HCT116 (cell line): ENCODE data around the gene ZNF226.

ENCODE experiments used
- CEBPB ChIP-seq: IDR thresholded peaks from 2 replicates; pipeline ENCODE4 v1.6.1; 2012; ENCODE audit warnings: low read depth
- EZH2 ChIP-seq: fragments of 200-600 bp; sonication (generic); IDR thresholded peaks from 2 replicates; pipeline ENCODE4 v1.6.1; 2017; ENCODE audit warnings: antibody characterized with exemption, mixed run types
- EZH2phosphoT487 ChIP-seq: fragments of 200-600 bp; IDR thresholded peaks from 2 replicates; pipeline ENCODE4 v1.6.1; 2018; ENCODE audit warnings: antibody characterized with exemption, borderline replicate concordance
- POLR2A ChIP-seq: IDR thresholded peaks from 2 replicates; pipeline ENCODE4 v1.7.0; 2011; ENCODE audit warnings: borderline replicate concordance; ENCODE audit not compliant: insufficient read depth, insufficient read length; ENCODE audit errors: extremely low read depth
- RAD21 ChIP-seq: IDR thresholded peaks from 2 replicates; pipeline ENCODE4 v1.6.1; 2012; ENCODE audit warnings: low read depth, mild to moderate bottlenecking
- SRF ChIP-seq: IDR thresholded peaks from 2 replicates; pipeline ENCODE4 v1.6.1; 2012; ENCODE audit warnings: low read depth
- ZFX ChIP-seq: fragments of 450-650 bp; IDR thresholded peaks from 2 replicates; pipeline ENCODE4 v1.6.1; 2017
- ZNF274 ChIP-seq: fragments of 200-500 bp; sonication (Bioruptor generic); IDR thresholded peaks from 2 replicates; pipeline ENCODE4 v1.6.1; 2014; ENCODE audit warnings: mild to moderate bottlenecking, low read depth, low read length, inconsistent platforms
- TF ChIP-seq, protein P1 (sequence below), 3 experiments: fragments of 200-600 bp in 1 of 3; sonication (generic) in 1 of 3; IDR thresholded peaks in 2 of 3; conservative IDR thresholded peaks in 1 of 3; 2 replicates each; pipeline ENCODE4 v1.5.1; 2012 to 2017; ENCODE audit warnings: low read depth in 2 of 3, low read length in 2 of 3, antibody characterized with exemption in 1 of 3, borderline replicate concordance in 1 of 3, control low read depth in 1 of 3, mild to moderate bottlenecking in 1 of 3, mixed read lengths in 1 of 3, mixed run types in 1 of 3, moderate library complexity in 1 of 3; ENCODE audit not compliant: insufficient read depth in 1 of 3
- TF ChIP-seq, protein P2 (sequence below): IDR thresholded peaks from 2 replicates; pipeline ENCODE4 v1.6.1; 2012

GRCh38 chr19:44202974-44203373 lies 38.1 kb downstream of the ZNF226 start:
- TF ChIP-seq, protein P1, sequence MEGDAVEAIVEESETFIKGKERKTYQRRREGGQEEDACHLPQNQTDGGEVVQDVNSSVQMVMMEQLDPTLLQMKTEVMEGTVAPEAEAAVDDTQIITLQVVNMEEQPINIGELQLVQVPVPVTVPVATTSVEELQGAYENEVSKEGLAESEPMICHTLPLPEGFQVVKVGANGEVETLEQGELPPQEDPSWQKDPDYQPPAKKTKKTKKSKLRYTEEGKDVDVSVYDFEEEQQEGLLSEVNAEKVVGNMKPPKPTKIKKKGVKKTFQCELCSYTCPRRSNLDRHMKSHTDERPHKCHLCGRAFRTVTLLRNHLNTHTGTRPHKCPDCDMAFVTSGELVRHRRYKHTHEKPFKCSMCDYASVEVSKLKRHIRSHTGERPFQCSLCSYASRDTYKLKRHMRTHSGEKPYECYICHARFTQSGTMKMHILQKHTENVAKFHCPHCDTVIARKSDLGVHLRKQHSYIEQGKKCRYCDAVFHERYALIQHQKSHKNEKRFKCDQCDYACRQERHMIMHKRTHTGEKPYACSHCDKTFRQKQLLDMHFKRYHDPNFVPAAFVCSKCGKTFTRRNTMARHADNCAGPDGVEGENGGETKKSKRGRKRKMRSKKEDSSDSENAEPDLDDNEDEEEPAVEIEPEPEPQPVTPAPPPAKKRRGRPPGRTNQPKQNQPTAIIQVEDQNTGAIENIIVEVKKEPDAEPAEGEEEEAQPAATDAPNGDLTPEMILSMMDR (IDR thresholded peaks at IDR 0.05 in 2 of 3, conservative IDR thresholded peaks at IDR 0.05 in 1 of 3; ENCODE audit: borderline replicate concordance in 1 of 3, insufficient read depth in 1 of 3, low read depth in 2 of 3, low read length in 2 of 3) = no peak
- no peak for TF ChIP-seq ZNF274
- no peak for TF ChIP-seq POLR2A
- TF ChIP-seq ZFX = no peak
- no peak for TF ChIP-seq EZH2phosphoT487
- TF ChIP-seq RAD21 = no peak
- TF ChIP-seq SRF = no peak
- no peak for TF ChIP-seq CEBPB
- TF ChIP-seq, protein P2, sequence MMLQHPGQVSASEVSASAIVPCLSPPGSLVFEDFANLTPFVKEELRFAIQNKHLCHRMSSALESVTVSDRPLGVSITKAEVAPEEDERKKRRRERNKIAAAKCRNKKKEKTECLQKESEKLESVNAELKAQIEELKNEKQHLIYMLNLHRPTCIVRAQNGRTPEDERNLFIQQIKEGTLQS = no peak
- TF ChIP-seq EZH2 = no peak
